ENCODE results near the gene KIAA1217. TPM values are rescaled to one million over a fixed set of nuclear protein-coding genes. Genes with fewer than 3 reads are reported as not detected.

The KIAA1217 gene
- total and polyA plus RNA-seq, 2 of the 4 experiments (the other 2 are of a cell fraction): 3.4 to 4.4 TPM

- H3K14ac ChIP-seq (replicated peaks; ENCODE audit: low read depth, low read length): no peak overlapping the region
- dilution Hi-C loops (cut with HindIII; ENCODE audit: low sequenced_read_pairs, unreplicated experiment) (no loop called here), in situ Hi-C loops (cut with MboI; ENCODE audit: low sequenced_read_pairs) (no loop called here), intact Hi-C loops (cut with micrococcal nuclease) (no loop called here)
- no peak overlapping the region for H3K56ac ChIP-seq (ENCODE audit: extremely low read depth, insufficient read depth, low read length)
- H3K79me1 ChIP-seq (ENCODE audit: low read depth in 1 of 2, low read length in 2 of 2): no peaks in the 10 kb centered on the region
- peak overlapping the region; percentile 67 for H3K4me2 ChIP-seq (ENCODE audit: low read depth, low read length)
- H3K4me3 ChIP-seq (ENCODE audit: insufficient read depth, low read depth, low read length): no peak overlapping the region
- ChIA-PET CTCF (interaction anchor here (0.6 to 1.1 kb wide), 2 partner anchors 39 to 64 kb away, joined by 4 to 5 read pairs; no protein-coding TSS in a partner anchor), POLR2A (ENCODE audit: unreplicated experiment) (interaction anchor here (0.6 kb wide), 1 partner anchor 27 kb away, joined by 4 read pairs; no protein-coding TSS in a partner anchor)
- H4K8ac ChIP-seq (ENCODE audit: low read depth in 2 of 2, low read length in 2 of 2): 0 out of 4 replicates have a peak overlapping the region, but pooled peaks of 1 of the 2 experiments have one; percentile 28
- WGBS, 2 experiments (ENCODE audit: extremely low coverage in 2 of 2, insufficient read length in 1 of 2): no CpG with 5 or more reads among the region's 4 CpGs
- H4K5ac ChIP-seq (ENCODE audit: low read depth, low read length): peak overlapping the region; percentile 14; the same call in 1 of the 2 replicates
- no peak overlapping the region for H2AFZ ChIP-seq (replicated peaks; ENCODE audit: low read length, poor library complexity)
- no peaks in the 10 kb centered on the region for H4K20me1 ChIP-seq (ENCODE audit: insufficient read depth, low read length)
- H2BK120ac ChIP-seq (ENCODE audit: low read depth, low read length): no peak overlapping the region
- H3K27me3 ChIP-seq (ENCODE audit: control insufficient read depth, insufficient read depth, low read length): no peaks in the 10 kb centered on the region
- no peak overlapping the region for H3K27ac ChIP-seq (ENCODE audit: insufficient read depth, low read length)
- DNase-seq: peak; percentile 98
- TF ChIP-seq FOS (IDR thresholded peaks at IDR 0.05; ENCODE audit: low read depth, low read length) (peak; percentile 55), SMC3 (IDR thresholded peaks at IDR 0.05; ENCODE audit: low read depth, low read length) (no peak), BHLHE40 (IDR thresholded peaks at IDR 0.05; ENCODE audit: low read depth, low read length) (peak; percentile 89), MXI1 (IDR thresholded peaks at IDR 0.05; ENCODE audit: borderline replicate concordance, low read depth, low read length) (no peak), MAZ (IDR thresholded peaks at IDR 0.05; ENCODE audit: borderline replicate concordance, low read depth, low read length) (no peak), CEBPB (IDR thresholded peaks at IDR 0.05; ENCODE audit: low read depth, low read length) (peak; percentile 71), MAFK (IDR thresholded peaks at IDR 0.05; ENCODE audit: low read depth, low read length) (peak; percentile 55; the same call in 1 of the 2 replicates), NFE2L2 (IDR thresholded peaks at IDR 0.05; ENCODE audit: low read depth, low read length) (0 out of 2 replicates have a peak, but pooled peaks have one; percentile 1)
- TF ChIP-seq, protein P1, sequence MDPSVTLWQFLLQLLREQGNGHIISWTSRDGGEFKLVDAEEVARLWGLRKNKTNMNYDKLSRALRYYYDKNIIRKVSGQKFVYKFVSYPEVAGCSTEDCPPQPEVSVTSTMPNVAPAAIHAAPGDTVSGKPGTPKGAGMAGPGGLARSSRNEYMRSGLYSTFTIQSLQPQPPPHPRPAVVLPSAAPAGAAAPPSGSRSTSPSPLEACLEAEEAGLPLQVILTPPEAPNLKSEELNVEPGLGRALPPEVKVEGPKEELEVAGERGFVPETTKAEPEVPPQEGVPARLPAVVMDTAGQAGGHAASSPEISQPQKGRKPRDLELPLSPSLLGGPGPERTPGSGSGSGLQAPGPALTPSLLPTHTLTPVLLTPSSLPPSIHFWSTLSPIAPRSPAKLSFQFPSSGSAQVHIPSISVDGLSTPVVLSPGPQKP (IDR thresholded peaks at IDR 0.05; ENCODE audit: borderline replicate concordance, low read depth, low read length): no peak
- no peak overlapping the region for H4K91ac ChIP-seq (ENCODE audit: insufficient read depth, low read depth, low read length)
- ATAC-seq (ENCODE audit: low read depth): peak; percentile 80
- no TSS peak for BruUV-seq (replicated peaks)
- H3K4me1 ChIP-seq (ENCODE audit: control insufficient read depth, insufficient read depth, low read length): peaks cover 13% of the 10 kb centered on the region
- peak overlapping the region; percentile 8 for H2BK5ac ChIP-seq (ENCODE audit: low read depth, low read length, poor library complexity, severe bottlenecking)
- no peak overlapping the region for H2BK20ac ChIP-seq (ENCODE audit: low read depth, low read length)
- H2AK5ac ChIP-seq (ENCODE audit: low read depth, low read length): no peak overlapping the region
- H3K4ac ChIP-seq (ENCODE audit: low read depth, low read length): no peak overlapping the region
- no peaks in the 10 kb centered on the region for H3K36me3 ChIP-seq (ENCODE audit: control insufficient read depth, insufficient read depth, low read length)
- peaks cover 6% of the 10 kb centered on the region for H3K9me1 ChIP-seq (ENCODE audit: insufficient read depth, low read length)
- H3K18ac ChIP-seq (ENCODE audit: low read depth, low read length): peak overlapping the region; percentile 48; the same call in 1 of the 2 replicates
- H2AK9ac ChIP-seq (replicated peaks; ENCODE audit: low read depth, low read length, poor library complexity): no peak overlapping the region
- H3K23ac ChIP-seq (ENCODE audit: low read depth, low read length): no peak overlapping the region
- H3K9me3 ChIP-seq (ENCODE audit: control insufficient read depth, insufficient read depth, low read length): no peaks in the 10 kb centered on the region
- no peak overlapping the region for H3K9ac ChIP-seq (ENCODE audit: low read depth, low read length)
- no peak overlapping the region for H2BK15ac ChIP-seq (ENCODE audit: low read depth, low read length)
These were observed 247.4 kb downstream of the KIAA1217 start for GRCh38 chr10:24456322-24456721.
